ENCODE measurements around the gene EXT2. TPM values are rescaled to one million over a fixed set of nuclear protein-coding genes. Genes with fewer than 3 reads are reported as not detected.

EXT2 gene
- total RNA-seq, 1 experiment from 2014 or later, result 42.8 TPM

- Histone ChIP-seq H3K36me3 (ENCODE audit: control insufficient read depth in 1 of 2, insufficient read depth in 2 of 2, low read length in 2 of 2) (no peaks in the 10 kb centered on the region), H3K27ac (ENCODE audit: low read depth, low read length) (no peak overlapping the region), H3K4me1 (ENCODE audit: control insufficient read depth in 1 of 2, insufficient read depth in 2 of 2, low read length in 2 of 2) (no peaks in the 10 kb centered on the region), H4K20me1 (ENCODE audit: insufficient read depth) (no peaks in the 10 kb centered on the region), H3K9ac (ENCODE audit: low read length) (no peak overlapping the region), H2AFZ (ENCODE audit: low read depth, low read length, poor library complexity, severe bottlenecking) (no peak overlapping the region), H3K4me3 (replicated peaks in 1 of 2; ENCODE audit: low read depth in 1 of 2, low read length in 2 of 2) (no peak overlapping the region), H3K79me2 (ENCODE audit: insufficient read depth, low read length) (no peaks in the 10 kb centered on the region), H3K9me3 (ENCODE audit: control insufficient read depth in 1 of 2, insufficient read depth in 1 of 2, low read depth in 1 of 2, low read length in 2 of 2) (no peaks in the 10 kb centered on the region), H3K27me3 (ENCODE audit: insufficient read depth, low read length) (no peaks in the 10 kb centered on the region), H3K4me2 (ENCODE audit: low read length) (no peak overlapping the region), H3K9me2 (ENCODE audit: insufficient read depth) (no peaks in the 10 kb centered on the region)
- intact Hi-C loops (cut with micrococcal nuclease), result no loop called here
- no peak for ATAC-seq
- CTCF ChIA-PET, result no interaction called here
- no peak for TF ChIP-seq TCF7L2 (IDR thresholded peaks at IDR 0.05; ENCODE audit: borderline replicate concordance, extremely low read depth, insufficient read depth, insufficient read length)
- no peak for TF ChIP-seq POLR2A (IDR thresholded peaks at IDR 0.05; ENCODE audit: borderline replicate concordance, extremely low read depth, insufficient read depth, insufficient read length)
- TF ChIP-seq, protein P1, sequence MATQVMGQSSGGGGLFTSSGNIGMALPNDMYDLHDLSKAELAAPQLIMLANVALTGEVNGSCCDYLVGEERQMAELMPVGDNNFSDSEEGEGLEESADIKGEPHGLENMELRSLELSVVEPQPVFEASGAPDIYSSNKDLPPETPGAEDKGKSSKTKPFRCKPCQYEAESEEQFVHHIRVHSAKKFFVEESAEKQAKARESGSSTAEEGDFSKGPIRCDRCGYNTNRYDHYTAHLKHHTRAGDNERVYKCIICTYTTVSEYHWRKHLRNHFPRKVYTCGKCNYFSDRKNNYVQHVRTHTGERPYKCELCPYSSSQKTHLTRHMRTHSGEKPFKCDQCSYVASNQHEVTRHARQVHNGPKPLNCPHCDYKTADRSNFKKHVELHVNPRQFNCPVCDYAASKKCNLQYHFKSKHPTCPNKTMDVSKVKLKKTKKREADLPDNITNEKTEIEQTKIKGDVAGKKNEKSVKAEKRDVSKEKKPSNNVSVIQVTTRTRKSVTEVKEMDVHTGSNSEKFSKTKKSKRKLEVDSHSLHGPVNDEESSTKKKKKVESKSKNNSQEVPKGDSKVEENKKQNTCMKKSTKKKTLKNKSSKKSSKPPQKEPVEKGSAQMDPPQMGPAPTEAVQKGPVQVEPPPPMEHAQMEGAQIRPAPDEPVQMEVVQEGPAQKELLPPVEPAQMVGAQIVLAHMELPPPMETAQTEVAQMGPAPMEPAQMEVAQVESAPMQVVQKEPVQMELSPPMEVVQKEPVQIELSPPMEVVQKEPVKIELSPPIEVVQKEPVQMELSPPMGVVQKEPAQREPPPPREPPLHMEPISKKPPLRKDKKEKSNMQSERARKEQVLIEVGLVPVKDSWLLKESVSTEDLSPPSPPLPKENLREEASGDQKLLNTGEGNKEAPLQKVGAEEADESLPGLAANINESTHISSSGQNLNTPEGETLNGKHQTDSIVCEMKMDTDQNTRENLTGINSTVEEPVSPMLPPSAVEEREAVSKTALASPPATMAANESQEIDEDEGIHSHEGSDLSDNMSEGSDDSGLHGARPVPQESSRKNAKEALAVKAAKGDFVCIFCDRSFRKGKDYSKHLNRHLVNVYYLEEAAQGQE (IDR thresholded peaks at IDR 0.05; ENCODE audit: low read depth), result no peak
- TF ChIP-seq EZH2phosphoT487 (IDR thresholded peaks at IDR 0.05; ENCODE audit: borderline replicate concordance), result no peak
- no peak for TF ChIP-seq POLR2AphosphoS5 (IDR thresholded peaks at IDR 0.05; ENCODE audit: low read depth, low read length)
- TF ChIP-seq JUND (IDR thresholded peaks at IDR 0.05), result no peak
- TF ChIP-seq EZH2 (IDR thresholded peaks at IDR 0.05), result no peak
- TF ChIP-seq ELF1 (IDR thresholded peaks at IDR 0.05; ENCODE audit: borderline replicate concordance, low read depth), result no peak
- RAD21 ChIA-PET (ENCODE audit: low non-redundant PET in 1 of 2, low total read pairs in 2 of 2, uncharacterized antibody in 2 of 2, unreplicated experiment in 2 of 2), result no interaction called here
- no peak for DNase-seq (ENCODE audit: low read depth, low spot score)
- POLR2A ChIA-PET, result no interaction called here
- no TSS peak for BruUV-seq (replicated peaks)
Observed at GRCh38 chr11:44267006-44267749, 171.7 kb downstream of the EXT2 start.
